OCI-LY7 (cell line): ENCODE measurements around the gene TRMT11.

Source experiments
- CTCF ChIP-seq: fragments of 200-600 bp; sonication (generic); conservative IDR thresholded peaks from 2 replicates; pipeline ENCODE4 v1.5.1; 2014; ENCODE audit warnings: mild to moderate bottlenecking, antibody characterized with exemption, low read length, moderate library complexity, mixed read lengths
- EZH2phosphoT487 ChIP-seq: fragments of 200-600 bp; sonication (generic); IDR thresholded peaks from 2 replicates; pipeline ENCODE4 v1.6.1; 2018; ENCODE audit warnings: low read depth, borderline replicate concordance, mild to moderate bottlenecking, mixed run types, antibody characterized with exemption, low read length, moderate library complexity, mixed read lengths

GRCh38 chr6:126007800-126008199 lies 21.5 kb downstream of the TRMT11 start:
- TF ChIP-seq EZH2phosphoT487 (no peak), CTCF (no peak)
